ENCODE measurements around the gene TRIM9.

- no peak for TF ChIP-seq CTCF (conservative IDR thresholded peaks at IDR 0.05; ENCODE audit: low read depth in 2 of 2)
- TF ChIP-seq POLR2AphosphoS5 (IDR thresholded peaks at IDR 0.05; ENCODE audit: low read depth) = no peak
- TF ChIP-seq EZH2phosphoT487 (IDR thresholded peaks at IDR 0.05; ENCODE audit: unreplicated experiment) = no peak
- TF ChIP-seq REST (IDR thresholded peaks at IDR 0.05; ENCODE audit: unreplicated experiment) = no peak
- no peak for TF ChIP-seq EZH2 (IDR thresholded peaks at IDR 0.05; ENCODE audit: low read depth, unreplicated experiment)
These were observed 137.6 kb downstream of the TRIM9 start for GRCh38 chr14:50957296-50957695.
